GM18505 (cell line): ENCODE measurements around the gene INPPL1.
"Not testable (repeated sequence)": the region's sequence is repeated elsewhere in the genome, so short reads cannot be mapped to it uniquely, and the experiment has no call there.

ENCODE experiments used
- ATAC-seq: cut with Tn5 transposase; IDR thresholded peaks from one replicate; pipeline ENCODE4 v1.9.1; 2021; ENCODE audit not compliant: unreplicated experiment
- POLR2A ChIP-seq: IDR thresholded peaks from 4 replicates; pipeline ENCODE4 v1.6.1; 2011; ENCODE audit warnings: borderline replicate concordance; ENCODE audit not compliant: insufficient read depth, insufficient read length; ENCODE audit errors: extremely low read depth

INPPL1 gene

DNA sequence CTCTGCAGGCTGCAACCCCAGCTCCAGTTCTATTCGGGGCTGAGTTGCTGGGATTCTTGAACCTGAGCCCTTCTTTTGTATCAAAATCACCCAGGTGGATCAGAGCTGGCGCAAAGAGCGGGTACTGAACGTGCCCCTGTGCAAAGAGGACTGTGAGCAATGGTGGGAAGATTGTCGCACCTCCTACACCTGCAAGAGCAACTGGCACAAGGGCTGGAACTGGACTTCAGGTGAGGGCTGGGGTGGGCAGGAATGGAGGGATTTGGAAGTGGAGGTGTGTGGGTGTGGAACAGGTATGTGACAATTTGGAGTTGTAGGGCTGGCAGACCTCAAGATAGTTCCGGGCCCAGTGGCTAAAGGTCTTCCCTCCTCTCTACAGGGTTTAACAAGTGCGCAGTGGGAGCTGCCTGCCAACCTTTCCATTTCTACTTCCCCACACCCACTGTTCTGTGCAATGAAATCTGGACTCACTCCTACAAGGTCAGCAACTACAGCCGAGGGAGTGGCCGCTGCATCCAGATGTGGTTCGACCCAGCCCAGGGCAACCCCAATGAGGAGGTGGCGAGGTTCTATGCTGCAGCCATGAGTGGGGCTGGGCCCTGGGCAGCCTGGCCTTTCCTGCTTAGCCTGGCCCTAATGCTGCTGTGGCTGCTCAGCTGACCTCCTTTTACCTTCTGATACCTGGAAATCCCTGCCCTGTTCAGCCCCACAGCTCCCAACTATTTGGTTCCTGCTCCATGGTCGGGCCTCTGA, 28.9 kb upstream of the INPPL1 start:
- no peak for ATAC-seq
- TF ChIP-seq POLR2A: no peak

DNA sequence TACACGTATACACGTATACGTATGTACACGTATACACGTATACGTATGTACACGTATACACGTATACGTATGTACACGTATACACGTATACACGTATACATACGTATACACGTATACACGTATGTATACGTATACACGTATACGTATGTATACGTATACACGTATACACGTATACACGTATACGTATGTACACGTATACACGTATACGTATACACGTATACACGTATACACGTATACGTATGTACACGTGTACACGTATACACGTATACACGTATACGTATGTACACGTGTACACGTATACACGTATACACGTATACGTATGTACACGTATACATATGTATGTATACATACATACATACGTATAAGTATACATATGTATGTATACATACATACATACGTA, 23.1 kb upstream of the INPPL1 start:
- not testable (repeated sequence) for ATAC-seq

DNA sequence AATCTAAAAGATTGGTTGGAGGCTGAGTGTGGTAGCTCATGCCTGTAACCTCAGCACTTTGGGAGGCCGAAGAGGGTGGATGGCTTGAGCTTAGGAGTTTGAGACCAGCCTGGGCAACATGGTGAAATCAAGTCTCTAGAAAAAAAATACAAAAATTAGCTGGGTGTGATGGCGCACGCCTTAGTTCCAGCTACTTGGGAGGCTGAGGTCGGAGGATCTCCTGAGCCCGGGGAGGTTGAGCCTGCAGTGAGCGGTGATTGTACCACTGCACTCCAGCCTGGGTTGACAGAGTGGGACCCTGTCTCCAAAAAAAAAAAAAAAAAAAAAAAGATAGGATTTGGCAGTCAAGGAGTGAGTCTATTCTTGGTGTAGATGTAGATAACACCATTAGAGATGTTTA, 22.0 kb upstream of the INPPL1 start:
- TF ChIP-seq POLR2A: no peak
- no peak for ATAC-seq

DNA sequence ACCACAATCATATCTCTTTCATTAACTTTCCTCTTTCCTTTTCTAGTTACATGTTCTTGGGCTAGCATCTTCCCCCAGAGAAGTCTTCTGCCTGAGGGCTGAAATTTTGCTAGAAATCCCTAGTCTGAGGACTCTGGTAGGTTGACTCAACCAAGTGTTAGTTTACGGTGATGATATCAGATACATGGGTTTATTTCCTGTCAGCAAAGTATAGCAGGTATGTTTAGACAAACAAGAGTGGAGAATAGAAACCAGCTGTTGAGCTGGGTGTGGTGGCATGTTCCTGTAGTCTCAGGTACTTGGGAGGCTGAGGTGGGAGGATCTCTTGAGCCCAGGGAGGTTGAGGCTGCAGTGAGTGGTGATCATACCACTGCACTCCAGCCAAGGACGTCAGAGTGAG, 21.4 kb upstream of the INPPL1 start:
- TF ChIP-seq POLR2A: no peak
- ATAC-seq: no peak

DNA sequence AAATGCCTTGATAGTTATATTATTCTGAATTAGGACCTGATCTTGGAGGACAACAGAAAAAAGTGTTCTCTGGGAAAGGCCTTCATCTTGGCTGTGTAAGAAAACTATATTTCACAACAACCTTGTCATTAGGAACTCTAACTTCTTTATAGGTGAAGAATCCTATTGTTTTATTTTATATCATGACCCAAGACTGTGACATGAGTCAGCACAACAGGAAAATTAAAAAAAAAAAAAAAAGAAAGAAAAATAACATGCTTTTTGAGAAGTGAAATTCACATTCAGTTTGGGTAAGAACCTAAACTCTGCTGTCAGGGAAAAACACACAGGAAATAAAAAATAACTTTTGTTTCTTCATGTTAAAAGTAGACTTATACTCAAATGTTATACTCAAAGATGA, 19.7 kb upstream of the INPPL1 start:
- ATAC-seq: no peak
- TF ChIP-seq POLR2A: no peak

DNA sequence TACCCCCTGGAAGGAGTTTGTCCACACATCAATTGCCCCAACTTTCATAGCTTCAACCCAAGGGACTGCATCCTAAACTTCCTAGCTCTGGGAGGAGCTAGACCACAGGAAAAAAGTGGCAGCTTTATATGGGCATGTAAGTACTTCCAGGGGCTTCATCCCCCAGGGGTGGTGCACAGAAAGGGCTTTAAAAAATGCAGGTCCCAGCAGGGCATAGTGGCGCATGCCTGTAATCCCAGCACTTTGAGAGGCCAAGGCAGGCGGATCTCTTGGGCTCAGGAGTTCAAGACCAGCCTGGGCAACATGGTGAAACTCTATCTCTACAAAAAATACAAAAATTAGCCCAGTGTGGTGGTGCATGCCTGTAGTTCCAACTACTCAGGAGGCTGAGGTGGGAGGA, 17.8 kb upstream of the INPPL1 start:
- ATAC-seq: not testable (repeated sequence)

DNA sequence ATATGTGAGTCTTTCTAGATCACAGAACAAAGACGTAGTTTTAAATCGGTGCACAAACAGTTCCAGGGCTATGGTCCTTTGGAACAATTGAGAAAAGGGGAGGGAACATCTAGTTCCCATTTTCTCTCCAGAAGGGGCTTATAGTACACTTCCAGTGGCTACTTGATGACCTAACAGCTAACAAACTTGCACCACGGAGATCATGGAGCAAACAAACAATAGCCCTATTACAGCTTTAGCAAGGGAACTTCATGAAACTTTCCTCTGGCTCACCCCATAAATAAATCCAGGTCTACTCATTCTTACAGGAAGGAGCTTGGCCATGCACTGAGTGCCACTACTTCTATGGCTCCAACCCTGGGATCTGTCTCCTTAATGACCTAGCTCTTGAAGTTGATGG, 16.3 kb upstream of the INPPL1 start:
- no peak for TF ChIP-seq POLR2A
- no peak for ATAC-seq

DNA sequence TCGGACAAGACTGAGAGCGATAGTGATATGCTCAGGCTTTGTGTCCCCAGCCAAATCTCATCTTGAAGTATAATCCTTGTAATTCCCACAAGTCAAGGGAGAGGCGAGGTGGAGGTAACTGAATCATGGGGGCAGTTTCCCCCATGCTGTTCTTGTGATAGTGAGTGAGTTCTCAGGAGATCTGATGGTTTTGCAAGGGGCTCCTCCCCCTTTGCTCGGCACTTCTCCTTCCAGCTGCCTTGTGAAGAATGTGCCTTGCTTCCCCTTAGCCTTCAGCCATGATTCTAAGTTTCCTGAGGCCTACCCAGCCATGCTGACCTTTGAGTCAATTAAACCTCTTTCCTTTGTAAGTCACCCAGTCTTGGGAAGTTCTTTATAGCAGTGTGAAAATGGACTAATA, 15.5 kb upstream of the INPPL1 start:
- no peak for ATAC-seq
- TF ChIP-seq POLR2A: no peak

DNA sequence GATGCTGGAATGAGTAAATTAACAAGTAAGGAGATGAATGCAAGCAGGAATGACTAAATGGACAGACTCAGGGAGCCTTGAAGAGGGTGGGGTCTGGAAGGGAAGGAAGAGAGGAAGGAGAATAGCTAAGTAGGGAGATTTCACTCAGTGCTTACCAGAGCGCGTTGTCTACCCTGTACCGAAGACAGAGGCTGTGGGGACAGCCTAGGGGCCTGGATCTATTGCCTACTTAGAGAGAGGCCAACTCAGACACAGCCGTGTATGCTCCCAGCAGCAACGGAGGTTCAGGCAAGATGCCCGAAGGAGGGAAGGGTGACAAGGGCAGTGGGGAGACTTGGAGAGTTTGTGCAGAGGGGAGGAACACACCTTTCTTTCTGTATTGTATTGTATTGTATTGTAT, 7.9 kb upstream of the INPPL1 start, which contains the start of gene FOLR2:
TSS of gene FOLR2 (plus strand) at position 157 of the 400 bp plus-strand sequence. CDS start 1,791 bp downstream, outside the sequence.
- no peak for TF ChIP-seq POLR2A
- ATAC-seq: no peak

DNA sequence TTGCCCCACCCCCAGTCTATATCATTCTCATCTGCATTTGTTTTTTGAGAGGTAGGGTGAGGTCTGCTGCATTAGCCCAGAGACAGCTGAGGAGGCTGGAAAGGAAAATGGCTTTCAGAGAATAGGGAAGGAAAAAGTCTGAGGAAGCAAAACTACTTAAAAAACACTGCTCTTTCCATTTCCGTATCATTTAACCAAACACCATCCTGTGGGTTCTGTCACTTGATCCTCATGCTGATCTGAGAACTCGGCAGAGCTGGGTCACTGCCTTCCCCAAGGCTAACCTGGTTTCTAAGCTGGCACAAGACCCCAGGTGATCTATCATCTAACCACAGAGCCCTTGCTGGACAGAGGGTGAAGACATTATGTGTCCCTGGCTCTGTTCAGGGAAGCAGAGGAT, 6.7 kb upstream of the INPPL1 start:
- ATAC-seq: no peak
- TF ChIP-seq POLR2A: no peak

DNA sequence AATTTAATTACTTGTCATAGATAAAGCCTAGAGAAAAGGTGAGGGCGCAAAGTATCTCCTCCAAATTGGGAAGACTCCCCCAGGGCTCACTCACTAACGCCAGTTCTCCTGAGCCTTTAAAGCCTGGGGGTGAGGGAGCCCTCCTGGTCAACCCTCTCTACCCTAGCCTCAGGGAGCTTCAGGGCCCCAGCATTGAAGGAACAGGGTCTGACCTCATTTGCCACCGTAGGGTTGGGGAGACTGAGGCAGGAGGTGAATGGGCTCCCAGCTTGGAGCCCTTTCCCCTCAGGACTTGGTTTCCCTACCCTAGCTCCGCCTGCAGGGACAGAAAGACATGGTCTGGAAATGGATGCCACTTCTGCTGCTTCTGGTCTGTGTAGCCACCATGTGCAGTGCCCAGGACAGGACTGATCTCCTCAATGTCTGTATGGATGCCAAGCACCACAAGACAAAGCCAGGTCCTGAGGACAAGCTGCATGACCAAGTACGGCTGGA, 6.3 kb upstream of the INPPL1 start:
- no peak for ATAC-seq
- no peak for TF ChIP-seq POLR2A

DNA sequence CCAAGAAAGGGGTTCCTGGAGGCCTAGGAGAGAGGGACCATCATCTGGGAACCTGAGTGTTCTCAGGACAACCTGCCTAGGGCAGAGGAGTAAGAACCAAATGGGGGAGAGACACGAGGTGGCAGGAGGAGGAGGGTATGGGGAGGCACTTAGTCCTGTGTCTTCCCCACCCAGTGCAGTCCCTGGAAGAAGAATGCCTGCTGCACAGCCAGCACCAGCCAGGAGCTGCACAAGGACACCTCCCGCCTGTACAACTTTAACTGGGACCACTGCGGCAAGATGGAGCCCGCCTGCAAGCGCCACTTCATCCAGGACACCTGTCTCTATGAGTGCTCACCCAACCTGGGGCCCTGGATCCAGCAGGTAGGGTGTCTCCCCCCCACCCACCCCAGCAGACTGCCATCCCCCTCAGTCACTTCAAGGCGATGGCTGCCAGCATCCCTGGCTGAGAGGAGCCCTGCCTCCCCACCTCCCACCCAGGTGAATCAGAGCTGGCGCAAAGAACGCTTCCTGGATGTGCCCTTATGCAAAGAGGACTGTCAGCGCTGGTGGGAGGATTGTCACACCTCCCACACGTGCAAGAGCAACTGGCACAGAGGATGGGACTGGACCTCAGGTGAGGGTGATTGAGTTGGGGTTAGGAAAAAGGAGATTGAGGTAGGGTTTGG, 3.7 kb upstream of the INPPL1 start:
- no peak for ATAC-seq
- TF ChIP-seq POLR2A: no peak

DNA sequence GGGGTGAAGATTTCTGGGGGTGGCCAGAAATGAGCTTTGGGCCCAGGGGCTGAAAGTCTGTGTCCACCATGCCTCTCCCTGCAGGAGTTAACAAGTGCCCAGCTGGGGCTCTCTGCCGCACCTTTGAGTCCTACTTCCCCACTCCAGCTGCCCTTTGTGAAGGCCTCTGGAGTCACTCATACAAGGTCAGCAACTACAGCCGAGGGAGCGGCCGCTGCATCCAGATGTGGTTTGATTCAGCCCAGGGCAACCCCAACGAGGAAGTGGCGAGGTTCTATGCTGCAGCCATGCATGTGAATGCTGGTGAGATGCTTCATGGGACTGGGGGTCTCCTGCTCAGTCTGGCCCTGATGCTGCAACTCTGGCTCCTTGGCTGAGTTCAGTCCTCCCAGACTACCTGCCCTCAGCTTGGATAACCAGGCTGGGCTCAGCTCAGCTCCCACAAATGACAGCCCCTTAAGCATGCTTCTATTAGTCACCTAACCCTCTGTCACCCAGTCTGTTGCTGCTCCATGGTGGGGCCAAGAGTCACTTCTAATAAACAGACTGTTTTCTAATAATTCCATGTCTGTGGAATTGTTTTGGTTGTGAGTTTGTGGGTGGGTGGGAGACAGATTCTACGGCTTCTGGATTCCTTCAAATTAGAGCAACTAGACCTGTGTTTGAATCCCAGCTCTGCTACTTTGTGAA, 3.0 kb upstream of the INPPL1 start:
- ATAC-seq: no peak
- TF ChIP-seq POLR2A: no peak
